Right atrium auricular region (tissue), 2 donors: ENCODE data around the gene TBC1D9B. TPM values are rescaled to one million over a fixed set of nuclear protein-coding genes. Genes with fewer than 3 reads are reported as not detected.

Experiments
- DNase-seq: peaks from one replicate; pipeline ENCODE4 v3.0.0-alpha.2; 2019; ENCODE audit warnings: low spot score
- H3K27ac ChIP-seq, 2 donors: fragments of 200-600 bp; sonication (generic); 1 replicate in 1 of 2; 2 replicates in 1 of 2; pipeline ENCODE4 v1.5.1; 2016 to 2019
- H3K27me3 ChIP-seq, 2 donors: fragments of 200-600 bp; sonication (generic); one replicate each; pipeline versions ENCODE4 v1.5.1 to v1.6.0; 2017 to 2019
- H3K36me3 ChIP-seq: fragments of 200-600 bp; sonication (generic); one replicate; pipeline ENCODE4 v1.5.1; 2016
- H3K4me1 ChIP-seq, 2 donors: fragments of 200-600 bp; sonication (generic); one replicate each; pipeline versions ENCODE4 v1.5.1 to v1.6.0; 2017 to 2019
- H3K4me3 ChIP-seq, 2 donors: fragments of 200-600 bp; sonication (generic); 1 replicate in 1 of 2; 2 replicates in 1 of 2; pipeline ENCODE4 v1.5.1; 2017 to 2019; ENCODE audit warnings: mild to moderate bottlenecking in 1 of 2, moderate library complexity in 1 of 2
- H3K9me3 ChIP-seq, 2 donors: fragments of 200-600 bp; sonication (generic); one replicate each; pipeline ENCODE4 v1.5.1; 2019
- CTCF ChIP-seq, 2 donors: fragments of 200-600 bp; sonication (generic); IDR thresholded peaks; one replicate each; pipeline ENCODE4 v1.5.1; 2019; ENCODE audit warnings: antibody characterized with exemption in 2 of 2
- total RNA-seq, 2 donors: library from RNA; depleted of rRNA; stranded (reverse); fragments of >200 nt; gene quantifications; one replicate each; pipeline ENCODE4 v1.1.0, GENCODE V29; 2016

The TBC1D9B gene
- total RNA-seq, 2 donors from 2014 or later: 33.5 to 57.7 TPM

GRCh38 chr5:179869641-179870402 lies 37.9 kb downstream of the TBC1D9B start:
- Histone ChIP-seq H3K27me3 (no peaks in the 10 kb centered on the region), H3K9me3 (no peaks in the 10 kb centered on the region), H3K4me1 (peaks cover 0 to 11% of the 10 kb centered on the region in 2 donors), H3K36me3 (peaks cover 51% of the 10 kb centered on the region), H3K4me3 (no peak overlapping the region), H3K27ac (peak overlapping the region in 1 of 2 donors; percentile 31)
- TF ChIP-seq CTCF (IDR thresholded peaks at IDR 0.05): no peak
- no peak for DNase-seq

- Histone ChIP-seq H3K27me3 (no peaks in the 10 kb centered on the region), H3K27ac (no peak overlapping the region), H3K36me3 (peaks cover 46% of the 10 kb centered on the region), H3K4me3 (no peak overlapping the region), H3K9me3 (no peaks in the 10 kb centered on the region), H3K4me1 (peaks cover 0 to 11% of the 10 kb centered on the region in 2 donors)
- no peak for TF ChIP-seq CTCF (IDR thresholded peaks at IDR 0.05)
- DNase-seq: no peak
Measured at GRCh38 chr5:179869101-179869500, 38.6 kb downstream of the TBC1D9B start.

GRCh38 chr5:179868541-179868940 lies 39.2 kb downstream of the TBC1D9B start:
- no peak overlapping the region for H3K27ac ChIP-seq
- no peak overlapping the region for H3K4me3 ChIP-seq
- H3K27me3 ChIP-seq: no peaks in the 10 kb centered on the region
- no peak for DNase-seq
- H3K9me3 ChIP-seq: no peaks in the 10 kb centered on the region
- no peak for TF ChIP-seq CTCF (IDR thresholded peaks at IDR 0.05)
- peaks cover 44% of the 10 kb centered on the region for H3K36me3 ChIP-seq
- H3K4me1 ChIP-seq: peaks cover 0 to 11% of the 10 kb centered on the region in 2 donors

- DNase-seq: no peak
- Histone ChIP-seq H3K4me3 (no peak overlapping the region), H3K27me3 (no peaks in the 10 kb centered on the region), H3K27ac (no peak overlapping the region), H3K9me3 (no peaks in the 10 kb centered on the region), H3K4me1 (peaks cover 0 to 11% of the 10 kb centered on the region in 2 donors), H3K36me3 (peaks cover 41% of the 10 kb centered on the region)
- no peak for TF ChIP-seq CTCF (IDR thresholded peaks at IDR 0.05)
Measured at GRCh38 chr5:179867476-179867875, 40.2 kb downstream of the TBC1D9B start.

GRCh38 chr5:179867079-179867465 lies 40.6 kb downstream of the TBC1D9B start:
- peaks cover 38% of the 10 kb centered on the region for H3K36me3 ChIP-seq
- H3K4me3 ChIP-seq: no peak overlapping the region
- no peak overlapping the region for H3K27ac ChIP-seq
- no peak for TF ChIP-seq CTCF (IDR thresholded peaks at IDR 0.05)
- peaks cover 0 to 11% of the 10 kb centered on the region in 2 donors for H3K4me1 ChIP-seq
- H3K9me3 ChIP-seq: no peaks in the 10 kb centered on the region
- no peaks in the 10 kb centered on the region for H3K27me3 ChIP-seq
- no peak for DNase-seq
